GM18873 (cell line): Measurements from ENCODE around the gene BSDC1.

ENCODE experiments used
- ATAC-seq: cut with Tn5 transposase; IDR thresholded peaks from one replicate; pipeline ENCODE4 v1.9.1; 2021; ENCODE audit warnings: mild to moderate bottlenecking, moderate library complexity, moderate number of reproducible peaks; ENCODE audit not compliant: unreplicated experiment, low FRiP score

The BSDC1 gene

DNA sequence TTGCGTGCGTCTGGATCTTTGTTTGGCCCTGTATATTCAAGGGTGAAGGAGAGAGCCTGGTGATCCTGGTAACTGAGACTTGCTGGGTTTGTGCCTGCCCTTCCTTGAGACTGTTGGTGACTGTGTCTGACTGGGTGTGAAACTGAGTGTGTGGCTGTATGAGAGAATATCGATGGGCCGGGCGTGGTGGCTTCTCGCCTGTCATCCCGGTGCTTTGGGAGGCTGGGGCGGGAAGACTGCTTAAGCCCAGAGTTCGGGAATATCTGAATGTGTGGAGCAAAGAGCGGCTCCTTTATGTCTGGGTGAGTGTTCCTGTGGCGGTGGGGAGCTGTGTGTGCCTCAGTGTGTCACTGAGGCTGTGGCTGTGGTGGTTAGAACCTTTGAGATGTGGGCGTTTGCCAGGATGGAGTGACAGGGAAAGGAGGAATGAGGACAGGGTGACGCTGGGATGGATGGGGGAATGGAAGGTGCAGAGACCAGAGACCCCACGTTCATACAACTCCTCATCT, 55.5 kb downstream of the BSDC1 start:
- ATAC-seq = no peak

DNA sequence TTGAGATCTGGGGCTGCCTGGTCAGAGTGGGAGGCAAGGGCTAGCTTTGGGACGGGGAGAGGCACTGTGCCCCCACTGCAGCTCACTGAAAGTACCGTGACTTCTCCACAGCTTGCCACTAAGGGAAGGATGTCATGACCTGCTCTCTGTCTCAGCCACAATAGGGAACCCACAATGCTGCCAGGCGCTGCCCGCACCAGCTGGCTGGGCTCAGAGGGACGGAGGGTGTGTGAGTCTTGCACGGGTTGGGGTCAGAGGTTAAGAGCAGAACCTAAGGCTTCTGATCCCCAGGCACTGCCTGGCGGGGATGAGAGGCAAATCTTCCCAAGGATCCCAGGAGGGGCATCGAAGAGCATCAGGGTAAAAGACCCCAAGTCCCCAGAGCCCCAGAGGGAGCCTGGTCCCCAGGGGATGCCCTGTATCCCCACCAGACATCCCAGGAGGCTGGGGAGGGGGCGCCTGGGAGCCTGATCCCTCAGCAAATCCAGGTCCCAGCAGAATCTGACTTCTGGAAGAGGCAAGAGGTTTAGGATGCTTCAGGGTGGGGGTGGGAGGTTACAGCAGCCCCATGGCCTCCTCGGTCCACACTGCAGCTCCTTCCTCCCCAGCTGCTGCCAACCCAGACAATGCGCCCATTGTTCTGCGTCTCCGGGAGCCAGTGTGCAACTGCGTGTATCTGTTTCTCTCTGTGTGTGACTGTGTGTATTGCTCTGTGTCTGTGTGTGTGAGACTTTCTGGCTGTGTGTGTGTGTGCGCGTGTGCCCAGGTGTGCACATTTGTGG, 56.2 kb downstream of the BSDC1 start:
- no peak for ATAC-seq

DNA sequence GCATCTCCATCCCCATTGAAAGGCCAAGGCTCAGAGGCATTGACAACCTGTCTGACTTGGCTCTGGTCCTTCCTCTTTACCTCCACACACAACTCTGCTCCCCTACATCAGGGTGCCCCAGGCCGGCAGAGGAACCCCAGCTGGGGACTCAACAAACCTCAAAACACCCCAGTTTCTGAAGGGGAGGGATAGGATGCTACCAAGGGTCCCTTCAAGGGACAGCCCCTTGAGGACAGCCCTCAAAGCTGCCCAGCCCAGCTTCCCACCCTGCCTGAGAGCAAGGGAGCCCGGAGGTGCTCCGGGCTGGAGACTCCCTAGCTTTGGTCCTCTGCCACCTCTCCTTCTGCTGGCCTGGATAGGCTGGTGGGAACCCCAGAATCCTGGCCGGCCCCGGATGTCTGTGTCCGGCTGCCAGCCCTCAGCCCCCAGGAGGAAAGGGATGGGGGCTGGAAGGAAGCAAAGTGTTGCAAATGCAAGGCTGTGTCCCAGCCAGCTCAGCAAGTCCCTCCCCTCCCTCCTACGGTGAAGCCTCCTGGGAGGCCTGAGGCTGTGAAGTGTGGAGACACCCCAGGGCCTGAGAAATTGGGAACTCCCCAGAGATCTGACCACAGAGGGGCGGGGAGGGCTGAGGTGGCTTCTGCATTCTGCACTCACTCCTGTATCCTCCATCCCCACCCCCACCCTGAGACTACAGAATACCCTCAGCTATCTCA, 57.1 kb downstream of the BSDC1 start:
- ATAC-seq = no peak

DNA sequence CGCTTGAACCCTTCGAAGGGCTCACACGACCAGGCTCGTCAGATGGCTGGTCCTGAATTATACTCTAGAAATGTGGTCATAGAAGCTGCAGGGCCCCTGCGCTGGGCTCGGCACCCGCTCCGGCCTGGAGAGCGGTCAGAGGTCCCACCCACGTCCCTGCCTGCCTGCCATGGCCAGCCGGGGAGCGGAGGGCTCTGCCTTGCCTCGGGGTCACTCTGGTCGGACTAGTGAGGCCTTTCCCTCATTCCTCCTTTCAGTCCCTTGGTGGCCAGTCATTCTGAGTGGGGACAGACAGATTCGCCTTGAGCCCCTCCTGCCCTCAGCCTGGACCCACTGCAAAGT, 57.7 kb downstream of the BSDC1 start:
- no peak for ATAC-seq

DNA sequence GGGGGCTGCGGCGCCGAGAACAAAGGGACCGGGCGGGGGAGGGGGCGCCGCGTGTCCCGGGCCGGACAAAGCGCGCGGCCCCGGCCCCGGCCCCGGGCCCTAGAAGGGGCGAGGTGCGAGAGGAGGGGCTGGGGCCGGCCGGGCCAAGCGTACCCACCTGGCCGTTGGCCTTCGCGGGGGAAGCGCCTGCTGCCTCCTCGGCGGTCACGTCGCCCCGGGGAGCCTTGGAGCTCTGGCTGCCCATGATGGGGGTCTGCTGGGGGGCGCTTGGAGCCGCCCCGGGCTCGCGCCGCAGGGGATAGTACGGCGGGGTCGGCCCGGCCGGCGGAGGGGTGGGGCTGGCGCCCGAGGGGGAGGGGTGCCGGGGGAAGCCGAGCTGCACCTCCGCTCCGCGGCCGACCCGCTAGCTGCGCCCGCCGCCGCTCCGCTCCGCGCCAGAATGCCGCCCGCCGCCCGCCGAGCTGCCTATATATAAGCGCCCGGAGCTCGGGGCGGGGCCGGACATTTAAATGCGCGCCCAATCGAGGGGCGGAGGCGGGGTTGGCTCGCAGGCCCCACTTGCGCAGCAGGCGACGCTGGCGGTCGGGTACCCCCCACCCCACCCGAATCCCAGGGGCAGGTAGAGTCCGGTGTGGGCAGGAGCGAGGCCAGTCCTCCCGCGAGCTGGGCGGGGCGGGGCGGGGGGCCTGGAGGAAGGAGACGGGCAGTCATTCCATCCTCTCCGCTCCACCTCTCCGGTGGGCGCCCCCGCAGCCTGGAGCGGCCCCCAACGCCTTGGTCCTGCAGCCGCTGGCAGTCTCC, 58.3 kb downstream of the BSDC1 start, which contains the start of gene MARCKSL1:
MARCKSL1 (minus strand) TSS at position 444 of the 801 bp plus-strand sequence; CDS start at position 244, 200 bp downstream.
- ATAC-seq = no peak

DNA sequence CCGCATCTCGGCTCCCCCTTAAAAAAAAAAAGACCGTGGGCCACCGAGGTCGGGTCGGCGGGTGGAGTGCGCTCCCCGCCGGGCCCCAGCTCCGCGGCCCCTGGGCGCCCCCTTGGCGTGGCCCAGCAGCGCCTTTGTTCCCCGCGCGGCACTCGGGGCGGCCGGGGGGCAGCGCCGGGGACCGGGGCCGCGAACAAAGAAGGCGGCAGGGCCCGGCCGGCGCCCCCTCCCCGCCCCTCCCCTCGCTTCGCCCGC, 58.8 kb downstream of the BSDC1 start:
- no peak for ATAC-seq

DNA sequence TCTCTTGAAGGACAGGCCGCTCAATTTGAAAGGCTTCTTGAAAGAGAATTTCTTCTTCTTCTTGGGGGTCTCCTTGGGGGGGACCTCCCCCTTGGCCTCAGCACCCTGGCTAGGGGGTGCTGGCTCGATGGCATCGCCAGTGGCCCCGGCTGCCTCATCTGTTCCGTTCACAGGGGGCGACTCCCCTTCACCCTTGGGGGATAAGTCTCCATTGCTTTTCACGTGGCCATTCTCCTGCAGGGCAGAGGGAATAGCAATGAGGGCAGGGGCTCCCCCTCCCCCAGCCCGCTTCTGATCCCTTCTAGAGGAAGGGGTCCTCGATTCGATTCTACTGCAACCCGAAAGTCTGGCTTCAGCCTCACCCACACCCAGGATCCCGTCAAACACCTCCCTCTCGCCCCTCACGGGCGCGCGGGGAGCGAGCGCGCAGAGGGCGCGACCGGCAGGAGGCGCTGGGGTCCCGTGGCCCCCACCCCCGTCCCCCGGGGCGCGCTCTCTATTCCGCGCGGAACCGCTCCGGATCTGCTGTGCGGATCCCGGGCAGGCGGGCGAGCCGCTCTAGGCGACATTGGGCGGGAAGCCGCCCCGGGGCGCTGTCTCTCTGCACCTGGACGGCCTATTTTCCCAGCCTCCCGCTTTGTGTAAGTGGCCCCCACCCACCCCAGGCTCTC, 59.2 kb downstream of the BSDC1 start:
- no peak for ATAC-seq

DNA sequence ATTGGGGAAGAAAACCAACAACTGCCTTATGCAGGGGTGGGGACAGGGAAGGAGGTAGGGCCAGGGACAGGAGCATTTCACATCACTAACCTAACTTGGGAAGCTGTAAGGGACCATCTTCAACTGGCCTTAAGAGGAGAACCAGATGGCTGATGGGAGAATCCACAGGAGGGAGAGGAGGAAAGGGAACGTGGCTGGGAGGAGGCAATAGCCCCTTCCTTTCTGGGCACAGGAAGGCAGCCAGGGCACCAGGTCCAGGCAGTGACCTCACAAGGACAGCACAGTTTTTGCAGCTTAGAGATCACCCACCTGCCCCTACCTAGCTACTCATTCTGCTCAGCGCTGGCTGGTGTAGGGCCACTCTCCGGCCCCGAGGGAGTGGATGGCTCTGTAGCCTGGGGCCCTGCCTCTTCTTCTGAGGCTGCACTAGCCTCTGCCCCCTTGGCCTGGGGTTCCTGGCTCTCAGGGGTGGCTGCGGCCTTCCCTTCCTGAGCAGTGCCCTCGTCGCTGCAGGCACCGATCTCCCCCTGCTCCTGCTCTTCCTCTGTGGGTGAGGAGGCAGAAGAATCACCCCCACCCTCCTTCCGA, 59.9 kb downstream of the BSDC1 start:
- no peak for ATAC-seq

DNA sequence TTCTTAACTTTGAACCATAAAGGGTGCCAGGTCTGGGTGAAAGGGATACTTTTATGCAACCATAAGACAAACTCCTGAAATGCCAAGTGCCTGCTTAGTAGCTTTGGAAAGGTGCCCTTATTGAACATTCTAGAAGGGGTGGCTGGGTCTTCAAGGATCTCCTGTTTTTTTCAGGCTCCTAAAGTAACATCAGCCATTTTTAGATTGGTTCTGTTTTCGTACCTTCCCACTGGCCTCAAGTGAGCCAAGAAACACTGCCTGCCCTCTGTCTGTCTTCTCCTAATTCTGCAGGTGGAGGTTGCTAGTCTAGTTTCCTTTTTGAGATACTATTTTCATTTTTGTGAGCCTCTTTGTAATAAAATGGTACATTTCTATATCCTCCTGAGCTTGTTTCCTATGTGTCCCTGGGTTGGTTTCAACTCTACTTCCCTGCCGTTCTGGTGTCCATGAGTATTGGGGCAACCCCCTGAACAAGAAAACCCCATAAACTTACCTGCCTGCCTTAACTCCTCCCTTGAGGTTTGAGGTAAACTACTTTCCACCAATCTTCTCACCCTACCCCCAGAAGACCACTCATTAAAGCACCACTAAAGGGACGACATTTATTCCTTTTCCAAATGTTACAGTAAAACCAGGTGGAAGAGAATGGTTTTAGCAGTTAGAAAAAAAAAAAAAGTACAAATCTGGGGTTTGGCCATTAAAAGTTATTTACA, 60.8 kb downstream of the BSDC1 start:
- ATAC-seq = no peak

DNA sequence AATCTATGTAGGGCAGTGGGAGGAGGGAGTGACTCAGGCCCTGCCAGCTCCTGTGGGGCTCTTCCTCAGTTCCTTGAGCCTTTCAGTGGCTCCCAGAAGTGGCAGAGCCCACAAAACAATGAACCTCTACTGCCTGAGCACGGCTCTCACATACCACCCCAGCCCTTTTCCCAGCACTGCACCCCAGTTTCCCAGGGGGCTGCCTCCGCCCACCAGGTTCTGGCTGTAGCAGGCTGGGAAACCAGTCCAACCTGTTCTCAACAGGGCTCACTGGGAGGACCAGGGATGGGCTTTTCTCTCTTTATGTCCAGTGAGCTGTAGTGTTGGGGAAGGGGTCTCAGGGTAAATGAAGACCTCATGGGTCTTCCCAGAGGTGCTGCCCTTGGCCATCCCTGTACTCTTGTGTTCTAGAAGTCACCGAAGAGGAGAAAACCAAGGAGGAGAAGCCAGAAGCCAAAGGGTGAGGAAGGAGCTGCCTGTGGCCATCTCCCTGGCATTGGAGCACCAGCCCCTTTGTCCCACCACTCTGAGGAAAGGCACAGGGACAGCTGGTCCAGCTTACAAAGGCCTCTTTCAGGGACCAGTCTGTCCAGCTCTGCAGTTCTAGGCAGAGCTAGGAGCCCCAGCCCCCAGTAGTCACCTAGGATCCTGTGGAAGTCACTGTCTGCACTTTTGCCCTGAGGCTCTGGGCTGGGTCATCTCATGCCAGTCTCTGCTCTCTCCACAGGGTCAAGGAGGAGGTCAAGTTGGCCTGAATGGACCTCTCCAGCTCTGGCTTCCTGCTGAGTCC, 61.8 kb downstream of the BSDC1 start:
- ATAC-seq = no peak

DNA sequence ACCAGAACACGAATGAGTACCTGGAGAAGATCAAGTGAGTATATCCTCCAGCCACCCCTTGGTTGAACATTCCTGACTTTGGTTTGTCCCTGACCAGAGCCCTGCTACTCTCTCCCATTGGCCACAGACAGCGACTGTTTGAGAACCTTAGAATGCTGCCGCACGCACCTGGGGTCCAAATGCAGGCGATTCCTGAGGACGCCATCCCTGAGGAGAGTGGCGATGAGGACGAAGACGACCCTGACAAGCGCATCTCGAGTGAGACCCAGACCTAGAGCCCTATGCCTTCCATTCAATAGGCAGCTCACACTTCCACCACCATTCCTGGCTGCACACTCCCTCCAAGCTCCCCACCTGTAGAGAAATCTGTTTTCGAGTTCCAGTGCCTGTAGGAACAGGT, 62.7 kb downstream of the BSDC1 start:
- no peak for ATAC-seq

DNA sequence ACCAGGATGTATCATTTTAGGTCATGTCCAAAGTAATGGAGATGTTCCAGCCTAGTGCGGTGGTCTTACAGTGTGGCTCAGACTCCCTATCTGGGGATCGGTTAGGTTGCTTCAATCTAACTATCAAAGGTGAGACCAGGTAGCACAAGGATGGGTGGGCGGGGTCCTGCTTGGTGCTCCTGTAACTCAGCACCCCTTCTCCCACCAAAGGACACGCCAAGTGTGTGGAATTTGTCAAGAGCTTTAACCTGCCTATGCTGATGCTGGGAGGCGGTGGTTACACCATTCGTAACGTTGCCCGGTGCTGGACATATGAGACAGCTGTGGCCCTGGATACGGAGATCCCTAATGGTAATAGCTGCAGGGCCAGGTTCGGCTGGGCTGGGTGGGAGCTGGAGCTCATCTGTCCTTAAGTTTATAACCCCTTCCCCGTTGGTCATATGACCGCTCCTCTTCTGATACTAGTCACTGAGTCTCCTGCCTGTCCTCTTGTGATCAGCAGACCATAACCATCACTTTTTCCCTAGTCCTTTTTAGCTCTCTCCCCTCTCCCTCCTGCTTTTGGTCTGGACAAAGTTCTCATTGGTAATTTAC, 63.6 kb downstream of the BSDC1 start:
- no peak for ATAC-seq

DNA sequence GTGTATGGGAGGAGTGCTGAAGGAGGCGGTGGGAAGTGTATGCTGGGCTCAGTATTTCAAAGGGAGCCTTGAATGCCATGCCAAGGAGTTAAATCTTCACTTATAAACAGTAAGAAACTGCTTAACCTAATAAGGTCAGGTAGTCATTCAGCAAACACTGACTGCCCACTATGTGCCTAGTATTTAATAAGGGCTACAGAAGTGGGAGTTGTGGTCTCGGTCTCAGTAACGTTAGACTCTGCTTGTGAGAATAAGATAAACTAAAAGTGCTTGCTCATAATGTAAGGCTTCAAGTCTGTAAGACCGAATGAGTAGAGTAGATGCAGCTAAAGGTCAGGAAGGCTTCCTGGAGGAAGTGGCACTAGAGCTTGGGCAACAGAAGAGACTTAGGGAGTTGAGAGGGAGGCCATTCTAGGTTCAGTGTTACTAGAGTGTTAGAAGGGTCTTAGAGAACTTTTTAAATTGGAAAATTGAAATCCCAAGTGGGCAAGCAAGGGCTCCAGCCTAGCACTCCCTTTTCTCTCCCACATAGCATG, 64.2 kb downstream of the BSDC1 start:
- ATAC-seq = no peak

DNA sequence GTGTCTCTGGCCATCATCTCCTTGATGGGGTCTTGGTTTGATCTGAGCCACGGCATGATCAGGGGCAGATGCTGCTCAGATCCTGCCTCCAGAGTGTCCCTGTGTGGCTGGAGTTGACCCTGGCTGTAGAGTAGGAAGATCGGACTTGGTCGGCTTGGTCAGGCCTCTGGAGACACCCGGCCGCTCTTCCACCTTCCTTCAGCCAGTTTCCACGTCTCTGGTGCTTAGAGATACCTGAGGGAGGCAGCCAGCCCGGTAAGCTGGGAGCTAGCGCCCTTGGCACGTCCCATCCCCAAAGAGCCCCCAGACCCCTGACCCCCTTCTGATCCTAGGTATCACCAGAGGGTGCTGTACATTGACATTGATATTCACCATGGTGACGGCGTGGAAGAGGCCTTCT, 67.0 kb downstream of the BSDC1 start:
- no peak for ATAC-seq

DNA sequence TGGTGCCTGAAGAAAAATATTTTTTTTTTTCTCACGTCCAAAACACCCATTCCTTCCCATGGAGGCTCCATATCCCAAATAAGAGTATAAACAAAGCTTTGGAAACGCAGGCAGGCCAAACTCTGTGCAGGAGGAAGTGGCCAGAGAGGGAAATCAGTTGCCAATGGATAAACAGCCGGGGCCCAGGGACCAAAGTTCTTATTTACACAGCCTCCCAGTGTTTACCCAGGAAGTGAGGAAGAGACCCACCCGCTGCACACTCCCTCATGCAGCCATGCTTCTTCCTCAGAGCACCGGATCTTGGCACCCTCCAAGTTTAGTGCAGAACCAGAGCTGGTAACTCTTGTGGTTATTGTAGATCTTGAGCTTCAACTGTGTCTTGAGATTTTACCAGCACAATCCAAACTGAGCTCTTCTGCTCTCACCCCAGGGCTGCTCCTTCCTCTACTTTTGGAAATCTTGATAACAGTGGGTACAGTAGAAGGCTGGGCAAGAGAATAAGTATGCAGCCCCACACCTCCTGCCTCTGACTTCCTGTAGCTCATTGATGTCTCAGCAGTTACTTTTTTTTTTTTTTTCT, 72.4 kb downstream of the BSDC1 start:
- no peak for ATAC-seq

DNA sequence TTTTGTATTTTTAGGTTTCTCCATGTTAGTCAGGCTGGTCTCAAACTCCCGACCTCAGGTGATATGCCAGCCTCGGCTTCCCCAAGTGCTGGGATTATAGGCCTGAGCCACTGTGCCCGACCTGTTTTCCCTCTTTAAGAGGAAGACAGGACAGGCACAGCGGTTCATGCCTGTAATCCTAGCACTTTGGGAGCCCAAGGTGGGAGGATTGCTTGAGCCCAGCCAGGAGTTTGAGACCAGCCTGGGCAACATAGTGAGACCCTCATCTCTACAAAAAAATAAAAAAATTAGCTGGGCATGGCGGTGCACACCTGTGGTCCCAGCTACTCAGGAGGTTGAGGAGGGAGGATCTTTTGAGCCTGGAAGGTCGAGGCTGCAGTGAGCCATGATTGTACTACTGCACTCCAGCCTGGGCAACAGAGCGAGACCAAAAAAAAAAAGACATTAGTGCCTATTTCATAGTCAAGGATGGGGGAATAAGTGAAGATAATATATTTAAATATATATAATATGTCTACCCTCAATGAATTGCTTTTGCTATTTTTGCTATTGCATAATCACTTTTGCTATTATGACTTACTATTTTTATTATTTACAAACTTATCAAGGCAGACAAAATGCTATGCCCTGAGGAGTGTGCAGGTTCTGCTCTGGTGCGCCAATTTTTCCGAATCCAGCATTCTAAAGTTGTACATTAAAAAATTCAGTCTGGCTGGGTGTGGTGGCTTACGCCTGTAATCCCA, 75.9 kb downstream of the BSDC1 start:
- ATAC-seq = no peak

DNA sequence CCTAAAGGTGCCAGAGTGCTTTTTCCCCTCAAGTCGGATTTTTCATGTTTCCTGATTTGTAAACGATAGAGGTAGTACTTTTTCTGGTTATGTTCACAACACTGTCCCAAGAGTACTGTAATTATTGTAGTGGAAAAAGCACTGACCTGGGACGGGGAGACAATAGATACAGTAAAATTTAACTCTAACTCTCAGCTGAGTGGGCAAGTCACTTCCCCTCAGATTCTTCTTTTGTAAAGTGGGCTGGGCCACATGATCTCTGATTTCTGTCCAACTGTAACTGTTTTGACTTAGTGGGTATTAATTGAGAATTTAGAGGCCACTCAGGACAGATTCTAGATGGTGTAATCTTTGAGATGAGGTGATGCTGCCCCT, 77.4 kb downstream of the BSDC1 start:
- ATAC-seq = no peak
